Measurements from ENCODE around the gene RNF121.

RNF121 gene

DNA sequence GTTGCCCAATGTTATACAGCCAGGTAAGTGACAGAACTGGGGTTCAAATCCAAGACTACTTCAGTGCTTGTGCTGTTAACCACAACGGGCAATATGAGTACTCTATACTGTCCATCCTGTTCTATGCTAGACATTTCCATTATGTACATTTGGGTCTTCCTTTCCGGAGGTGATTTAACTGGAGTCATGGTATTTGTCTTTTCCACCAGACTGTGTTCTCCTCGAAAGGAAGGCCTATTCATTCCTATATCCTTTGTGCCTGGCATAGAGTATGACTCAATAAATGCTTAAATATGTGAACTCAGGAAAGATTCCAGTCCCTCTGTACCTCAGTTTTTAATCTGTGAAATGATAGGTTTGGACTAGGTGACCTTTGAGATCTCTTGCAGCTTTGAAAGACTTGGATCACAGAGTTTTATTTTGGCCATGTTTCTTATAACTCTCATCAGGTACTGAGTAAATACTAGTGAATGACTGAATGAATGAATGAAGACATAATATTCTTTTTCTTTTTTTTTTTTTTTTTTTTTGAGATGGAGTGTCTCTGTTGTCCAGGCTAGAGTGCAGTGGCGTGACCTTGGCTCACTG lies 6.6 kb downstream of the RNF121 start:
- no peak for DNase-seq

DNA sequence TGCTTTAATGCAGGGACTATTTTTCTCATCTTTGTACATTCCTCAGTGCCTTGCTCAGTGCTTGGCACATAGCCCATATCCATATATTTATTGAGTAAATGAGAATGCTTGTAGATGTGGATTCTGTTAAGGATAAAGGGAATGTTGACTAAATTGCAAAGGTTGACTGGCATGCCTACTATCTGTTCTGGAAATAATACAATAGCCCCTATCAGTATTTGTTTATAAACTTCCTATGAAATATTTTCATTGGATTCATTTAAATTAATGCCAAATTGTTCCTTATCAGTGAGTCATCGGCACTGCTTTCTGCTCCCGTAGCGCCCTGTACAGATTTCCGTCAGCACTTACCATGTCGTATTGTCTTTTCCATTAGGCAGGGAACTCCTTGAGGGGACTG lies 8.0 kb downstream of the RNF121 start:
- DNase-seq = no peak

DNA sequence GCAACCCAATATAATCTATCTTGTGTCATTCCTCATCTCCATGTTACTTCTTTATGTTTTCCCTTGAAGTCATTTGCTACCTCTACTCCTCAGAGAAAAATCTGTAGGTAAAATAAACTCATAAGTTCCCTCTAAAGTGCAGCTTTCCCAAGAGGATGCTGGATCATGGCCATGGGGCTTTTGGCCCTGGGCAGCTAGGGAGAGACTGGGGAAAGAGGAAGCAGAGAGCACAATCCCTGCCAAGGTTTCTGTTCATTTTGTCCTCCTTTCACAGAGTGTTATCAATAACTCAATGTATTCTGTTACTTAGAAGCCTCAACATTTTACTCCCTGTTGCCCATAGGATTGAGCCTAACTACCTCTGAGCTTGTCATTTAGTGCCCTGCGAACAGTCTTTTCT lies 9.0 kb downstream of the RNF121 start:
- DNase-seq = no peak

DNA sequence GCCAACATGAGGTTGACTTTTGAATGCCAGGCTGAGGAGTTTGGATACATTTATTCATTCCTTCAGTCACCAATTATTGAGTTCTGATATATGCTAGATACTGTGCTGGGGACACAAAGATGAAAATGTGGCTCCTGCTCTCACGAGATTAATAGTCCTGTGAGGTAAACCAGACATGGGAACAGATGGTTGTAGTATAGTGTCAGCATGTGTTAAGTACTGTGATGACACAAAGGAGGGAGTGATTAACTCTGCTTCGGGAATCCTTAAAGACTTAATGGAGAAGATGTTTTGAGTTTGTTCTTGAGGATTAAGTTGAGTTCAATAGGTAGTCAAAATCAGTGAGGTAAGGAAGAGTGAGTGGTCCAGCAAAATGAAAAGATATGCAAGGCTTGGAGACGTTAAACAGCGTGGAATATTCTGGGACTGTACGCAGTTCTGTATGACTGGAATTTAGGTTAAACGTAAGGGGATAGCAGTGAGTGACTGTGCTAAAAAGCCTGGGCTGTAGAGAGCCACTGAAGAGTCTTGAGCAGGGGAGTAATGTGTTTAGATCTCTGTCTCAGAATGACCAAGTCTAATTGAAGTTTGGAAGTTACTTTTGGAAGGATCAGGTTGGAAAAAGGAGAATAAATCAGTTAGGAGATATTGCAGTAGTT lies 11.8 kb downstream of the RNF121 start:
- no peak for DNase-seq

DNA sequence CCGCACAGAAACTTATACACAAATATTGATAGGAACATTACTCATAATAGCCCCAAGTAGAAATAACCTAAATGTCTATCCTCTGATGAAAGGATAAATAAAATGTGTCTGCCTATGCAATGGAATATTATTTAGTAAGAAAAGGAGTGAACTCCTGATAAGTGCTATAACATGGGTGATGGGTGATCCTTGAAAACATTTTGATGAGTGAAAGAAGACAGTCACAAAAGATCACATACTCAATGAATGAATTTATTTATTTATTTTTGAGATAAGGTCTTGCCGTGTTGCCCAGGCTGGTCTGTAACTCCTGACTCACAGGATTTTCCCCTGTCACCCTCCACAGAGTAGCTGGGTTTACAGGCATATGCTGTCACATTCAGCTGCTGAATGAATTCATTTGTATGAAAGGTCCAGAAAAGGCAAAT lies 17.3 kb downstream of the RNF121 start:
- DNase-seq = no peak

DNA sequence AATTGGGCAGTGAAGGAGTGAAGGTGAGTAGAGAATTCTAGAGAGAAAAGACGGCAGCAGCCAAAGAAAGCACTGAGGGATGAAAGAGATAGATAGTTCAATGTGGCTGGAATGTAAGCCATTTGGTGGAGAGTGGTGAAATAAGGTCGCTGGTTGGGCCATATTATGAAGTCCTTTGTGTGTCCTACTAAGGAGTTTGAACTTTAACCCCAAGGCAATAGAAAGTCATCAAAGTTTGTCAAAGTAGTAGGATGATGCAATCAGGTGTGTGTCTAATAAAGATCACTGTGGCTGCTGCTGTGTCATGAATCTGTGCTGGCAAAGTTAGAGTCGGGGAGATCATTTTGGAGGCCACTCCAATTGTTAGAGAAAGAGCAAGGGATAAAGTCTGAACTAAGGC lies 18.7 kb downstream of the RNF121 start:
- no peak for DNase-seq

DNA sequence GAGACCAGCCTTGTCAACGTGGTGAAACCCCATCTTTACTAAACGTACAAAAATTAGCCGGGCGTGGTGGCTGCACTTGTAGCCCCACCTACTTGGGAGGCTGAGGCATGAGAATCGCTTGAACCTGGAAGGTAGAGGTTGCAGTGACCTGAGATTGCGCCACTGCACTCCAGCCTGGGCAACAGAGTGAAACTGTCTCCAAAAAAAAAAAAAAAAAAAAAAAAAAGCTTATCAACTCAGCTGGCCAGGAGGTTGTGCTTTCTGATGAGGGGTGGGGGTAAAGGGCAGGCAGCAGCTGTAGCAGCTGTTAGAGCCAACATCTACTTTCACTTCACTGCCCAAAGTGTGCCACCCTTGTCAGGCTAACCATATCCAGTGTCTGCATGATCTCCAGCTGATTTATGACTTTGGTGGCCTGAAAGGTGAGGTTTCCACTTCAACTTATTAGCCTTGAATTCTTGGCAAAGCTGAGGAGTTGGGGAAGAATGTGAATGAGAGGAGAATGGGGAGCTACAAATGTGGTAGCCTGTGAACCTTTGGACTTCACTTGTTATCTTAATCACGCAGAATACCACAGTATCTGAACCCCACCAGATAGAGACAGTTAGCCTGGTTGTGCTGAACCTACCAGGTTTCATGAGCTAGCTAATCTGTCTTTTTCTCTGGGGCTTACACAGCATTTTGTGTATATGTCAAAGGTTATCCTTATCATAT lies 19.6 kb downstream of the RNF121 start:
- no peak for DNase-seq

DNA sequence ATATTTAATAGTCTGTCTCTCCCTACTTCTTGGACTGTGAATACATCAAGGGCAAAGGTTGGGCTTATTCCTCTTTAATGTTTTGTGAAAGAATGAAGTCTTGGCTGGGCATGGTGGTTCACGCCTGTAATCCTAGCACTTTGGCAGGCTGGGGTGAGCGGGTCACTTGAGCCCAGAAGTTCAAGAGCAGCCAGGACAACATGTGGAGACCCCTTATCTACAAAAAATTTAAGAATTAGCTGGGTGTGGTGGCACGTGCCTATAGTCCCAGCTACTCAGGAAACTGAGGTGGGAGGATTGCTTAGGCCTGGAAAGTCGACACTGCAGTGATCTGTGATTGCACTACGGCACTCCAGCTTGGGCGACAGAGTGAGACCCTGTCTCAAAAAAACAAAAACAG lies 20.2 kb downstream of the RNF121 start:
- no peak for DNase-seq

DNA sequence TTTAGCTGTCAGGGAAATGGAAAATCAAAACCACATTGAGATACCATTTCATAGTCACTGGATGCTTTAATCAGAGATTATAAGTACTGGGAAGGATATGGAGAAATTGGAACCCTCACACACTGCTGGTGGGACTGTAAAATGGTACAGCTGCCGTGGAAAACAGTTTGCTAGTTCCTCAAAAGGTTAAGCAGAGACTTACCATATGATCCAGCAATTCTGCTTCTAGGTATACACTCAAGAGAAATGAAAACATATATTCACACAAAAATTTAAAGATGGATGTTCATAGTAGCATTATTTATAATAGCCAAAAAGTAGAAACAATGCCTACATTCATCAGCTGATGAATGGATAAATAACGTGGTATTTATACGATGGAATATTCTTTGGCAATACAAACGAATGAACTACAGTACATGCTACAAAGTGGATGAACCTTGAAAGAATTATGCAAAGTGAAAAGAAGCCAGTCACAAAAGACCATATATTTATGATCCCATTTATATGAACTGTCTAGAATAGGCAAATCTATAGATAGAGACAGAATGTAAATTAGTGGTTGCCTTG lies 23.0 kb downstream of the RNF121 start:
- DNase-seq = no peak

DNA sequence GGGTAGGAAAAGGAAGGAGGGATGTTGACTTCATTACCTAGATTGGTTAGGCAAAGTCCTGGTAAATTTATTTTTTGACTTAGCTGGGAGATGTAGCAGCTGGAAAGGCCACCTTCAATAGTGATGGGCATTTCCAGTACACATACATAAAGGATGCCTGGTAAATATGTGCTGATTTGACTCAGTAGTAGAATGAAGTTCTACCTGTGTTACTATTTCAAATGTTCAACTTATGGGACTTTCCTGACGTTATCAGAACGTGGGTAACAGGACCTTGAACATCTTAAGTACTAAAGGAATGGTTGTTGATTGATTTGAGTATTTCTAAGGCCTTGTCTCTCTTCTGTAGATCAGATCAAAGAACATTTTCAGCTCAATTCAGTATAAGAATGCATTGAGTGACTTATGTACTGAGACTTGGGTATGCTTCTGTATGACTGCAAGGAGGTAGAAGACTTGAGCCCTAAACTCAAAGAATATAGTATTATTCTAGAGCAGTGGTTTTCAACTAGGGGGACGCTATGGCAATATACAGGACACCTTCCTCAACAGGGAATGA lies 27.1 kb downstream of the RNF121 start:
- no peak for DNase-seq

DNA sequence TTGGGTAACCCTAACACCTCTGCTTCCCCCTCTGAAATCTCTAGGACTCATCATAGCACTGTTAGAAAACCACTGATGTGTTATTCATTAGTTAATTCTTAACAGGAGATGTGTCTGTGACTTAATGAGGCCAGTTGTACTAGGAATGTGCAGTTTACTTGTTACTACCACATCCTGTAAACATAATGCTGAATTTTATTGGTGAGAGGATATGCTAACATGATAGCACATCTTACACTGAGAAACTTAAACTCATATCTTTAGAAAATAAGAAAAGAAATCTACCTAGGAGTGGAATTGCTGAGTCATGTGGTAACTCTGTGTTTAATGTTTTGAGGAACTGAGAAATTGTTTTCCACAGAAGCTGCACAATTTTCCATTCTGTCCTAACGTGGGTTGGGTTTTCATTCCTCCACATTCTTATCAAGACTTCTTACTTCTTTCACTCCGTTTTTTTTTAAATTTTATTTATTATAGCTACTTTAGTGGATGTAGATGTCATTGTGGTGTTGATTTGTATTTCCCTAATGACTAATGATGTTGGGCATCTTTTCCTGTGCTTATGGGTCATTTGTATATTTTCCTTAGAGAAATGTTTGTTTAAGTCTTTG lies 33.7 kb downstream of the RNF121 start:
- DNase-seq = no peak

DNA sequence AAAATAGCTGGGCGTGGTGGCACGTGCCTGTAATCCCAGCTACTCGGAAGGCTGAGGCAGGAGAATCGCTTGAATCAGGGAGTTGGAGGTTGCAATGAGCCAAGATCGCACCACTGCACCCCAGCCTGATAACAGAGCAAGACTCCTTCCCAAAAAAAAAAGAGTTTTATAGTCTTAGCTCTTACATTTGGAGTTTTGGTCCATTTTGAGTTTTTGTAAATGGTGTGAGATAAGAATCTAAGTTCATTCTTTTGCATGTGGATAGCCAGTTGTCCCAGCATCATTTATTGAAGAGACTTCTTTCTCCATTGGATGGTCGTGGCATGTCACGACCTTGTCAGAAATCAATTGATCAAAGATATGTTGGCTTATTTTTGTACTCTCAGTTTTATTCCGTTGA lies 34.6 kb downstream of the RNF121 start:
- DNase-seq = no peak

DNA sequence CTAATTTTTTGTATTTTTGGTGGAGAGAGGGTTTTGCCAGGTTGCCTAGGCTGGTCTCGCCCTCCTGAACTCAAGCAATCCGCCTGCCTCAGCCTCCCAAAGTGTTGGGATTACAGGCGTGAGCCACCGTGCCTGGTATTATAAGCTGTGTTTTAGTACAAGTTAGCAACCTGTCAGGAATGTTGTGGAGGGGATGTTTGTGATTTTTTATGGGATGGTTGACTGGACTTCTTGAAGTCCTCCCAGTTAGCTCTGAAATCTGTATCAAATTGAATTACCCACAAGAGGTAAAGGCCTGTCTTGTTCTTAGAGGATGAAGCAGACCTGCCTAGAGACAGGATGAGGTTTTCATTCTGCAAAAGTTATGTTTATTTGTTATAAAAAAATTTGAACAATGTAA lies 35.8 kb downstream of the RNF121 start:
- no peak for DNase-seq

DNA sequence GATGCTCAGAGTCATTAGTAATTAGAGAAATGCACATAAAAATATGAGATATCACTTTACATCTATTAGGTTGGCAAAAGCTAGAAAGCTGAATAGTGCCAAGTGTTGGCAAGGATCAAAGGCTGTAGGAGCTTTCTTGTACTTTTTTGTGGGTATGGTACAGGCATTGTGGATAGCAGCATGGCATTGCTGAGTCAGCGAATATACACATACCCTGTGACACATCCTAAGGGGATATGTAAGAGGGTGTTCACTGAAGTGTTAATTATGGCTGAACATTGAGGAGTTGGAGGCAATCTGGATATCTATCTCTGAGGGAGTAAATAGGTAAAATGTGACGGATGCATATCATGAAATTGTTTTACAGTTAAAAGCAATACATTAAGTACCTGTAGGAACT lies 42.8 kb downstream of the RNF121 start:
- DNase-seq = peak in 1 of 2 experiments; percentile 20

DNA sequence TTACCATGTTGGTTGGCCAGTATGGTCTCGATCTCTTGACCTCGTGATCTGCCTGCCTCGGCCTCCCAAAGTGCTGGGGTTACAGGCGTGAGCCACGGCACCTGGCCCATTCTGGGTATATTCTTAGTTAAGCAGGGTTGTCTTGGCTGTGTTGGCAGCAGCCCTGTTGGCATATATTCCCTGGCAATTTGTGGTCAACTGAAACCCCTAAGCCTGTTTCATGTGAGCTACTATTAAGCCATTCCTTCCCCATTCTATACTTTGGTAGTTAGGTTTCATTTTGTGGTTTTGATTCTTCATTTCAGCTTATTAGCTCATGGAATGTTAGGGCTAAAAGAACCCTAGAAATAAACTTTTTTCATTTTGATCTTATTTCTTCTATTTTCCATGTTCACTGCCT lies 47.7 kb downstream of the RNF121 start:
- DNase-seq = no peak

DNA sequence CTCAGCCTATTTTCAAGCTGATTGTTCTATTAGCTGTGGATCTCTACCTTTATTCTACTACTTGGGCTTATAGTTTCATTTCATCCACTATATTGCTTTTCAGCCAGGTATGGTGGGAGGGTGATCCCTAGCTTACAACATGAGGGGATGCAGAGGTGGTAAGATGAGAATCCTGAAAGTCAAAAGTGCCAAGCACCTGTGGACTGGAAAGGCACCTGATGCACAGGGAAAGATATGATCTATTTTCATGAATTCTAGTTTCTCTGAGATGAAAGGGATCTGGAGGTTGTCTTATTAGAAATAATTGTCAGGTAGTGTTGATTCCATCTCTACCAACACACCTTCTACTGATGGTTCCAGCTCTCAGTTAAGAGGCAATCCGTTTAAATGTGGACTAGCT lies 48.2 kb downstream of the RNF121 start:
- no peak for DNase-seq

DNA sequence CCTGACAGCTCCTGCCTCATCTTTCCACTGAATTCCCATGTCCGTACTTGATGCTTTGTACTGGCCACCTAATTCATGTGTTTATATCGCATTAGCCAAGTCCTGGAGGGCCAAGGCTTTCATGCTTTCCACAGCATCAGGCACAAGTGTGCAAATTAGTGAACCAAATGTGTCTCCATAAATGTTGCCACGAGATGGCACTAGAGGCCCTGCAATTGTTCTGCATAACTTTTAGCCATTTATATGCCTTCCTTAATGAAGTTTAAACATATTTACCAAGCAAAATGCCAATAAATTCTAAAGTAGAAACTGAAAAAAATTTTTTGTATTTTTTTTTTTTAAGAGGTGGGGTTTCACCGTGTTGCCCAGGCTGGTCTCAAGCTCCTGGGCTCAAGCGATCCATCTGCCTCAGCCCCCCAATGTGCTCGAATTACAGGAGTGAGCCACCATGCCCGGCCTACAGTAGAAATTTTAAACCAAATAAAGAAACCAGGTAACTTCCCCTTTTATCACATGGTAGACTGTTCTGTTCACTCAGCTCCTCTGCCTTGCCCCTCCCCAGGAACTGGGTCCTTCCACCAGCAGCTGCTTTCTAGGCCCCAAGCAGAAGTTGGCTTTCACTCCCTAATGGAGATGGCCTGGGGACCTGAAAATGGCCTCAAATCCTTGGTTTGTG lies 49.0 kb downstream of the RNF121 start:
- DNase-seq = peak; percentile 26 to 59

DNA sequence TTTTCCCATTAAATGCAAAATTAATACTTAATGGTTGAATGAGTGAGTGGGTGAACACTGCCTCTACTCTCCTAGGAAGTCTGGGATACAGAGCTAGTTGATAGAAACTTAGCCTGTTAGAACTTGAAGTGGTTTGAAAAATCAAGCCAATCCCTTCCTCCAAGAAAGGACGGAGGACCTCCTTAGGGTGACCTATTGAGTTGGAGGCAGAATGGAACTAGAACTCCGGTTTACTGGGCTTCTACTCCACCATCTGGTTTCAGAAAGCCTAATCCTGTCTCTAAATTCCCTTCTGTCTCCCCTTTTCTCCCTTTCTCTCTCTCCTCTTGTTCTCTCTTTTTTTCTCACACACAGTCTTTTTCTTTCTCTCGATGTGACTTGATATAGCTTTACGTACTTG lies 50.2 kb downstream of the RNF121 start:
- DNase-seq = no peak

DNA sequence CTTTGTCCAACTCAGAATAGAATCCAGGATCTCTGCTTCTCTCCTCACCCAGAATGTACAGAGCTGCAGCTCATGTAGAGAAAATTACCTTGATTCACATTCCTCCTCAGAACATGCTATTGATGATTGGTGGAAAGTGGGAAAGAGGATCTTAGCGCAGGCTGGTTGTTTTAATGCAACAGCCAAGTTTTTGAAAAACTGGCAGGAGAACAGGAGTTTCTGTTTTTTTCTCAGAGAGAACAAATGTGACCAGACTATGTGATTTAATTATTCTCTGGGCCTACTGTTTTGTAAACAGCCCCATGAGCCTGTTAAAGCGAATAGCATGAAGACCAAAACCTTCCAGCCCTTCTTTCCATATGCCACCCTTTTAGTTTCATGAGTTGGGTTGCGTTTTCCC lies 50.8 kb downstream of the RNF121 start:
- DNase-seq = no peak

DNA sequence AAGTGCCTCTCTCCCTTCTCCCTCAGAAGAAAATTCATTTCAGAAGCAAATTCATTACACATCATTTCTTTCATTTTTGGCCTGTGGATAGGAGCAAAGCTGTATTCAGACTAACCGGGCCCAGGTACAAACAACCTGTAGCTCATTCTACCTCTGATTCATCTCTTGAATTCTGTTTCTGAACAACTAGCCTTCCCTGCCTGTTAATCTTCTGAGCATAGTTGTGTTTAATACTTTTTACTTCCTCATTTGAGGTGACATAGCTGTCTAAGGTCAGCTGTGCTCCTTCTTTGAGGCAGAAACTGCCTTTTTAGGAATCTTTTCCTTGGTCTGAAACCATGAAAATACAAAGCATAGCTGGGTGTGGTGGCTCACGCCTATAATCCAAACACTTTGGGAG lies 57.3 kb downstream of the RNF121 start:
- DNase-seq = no peak

DNA sequence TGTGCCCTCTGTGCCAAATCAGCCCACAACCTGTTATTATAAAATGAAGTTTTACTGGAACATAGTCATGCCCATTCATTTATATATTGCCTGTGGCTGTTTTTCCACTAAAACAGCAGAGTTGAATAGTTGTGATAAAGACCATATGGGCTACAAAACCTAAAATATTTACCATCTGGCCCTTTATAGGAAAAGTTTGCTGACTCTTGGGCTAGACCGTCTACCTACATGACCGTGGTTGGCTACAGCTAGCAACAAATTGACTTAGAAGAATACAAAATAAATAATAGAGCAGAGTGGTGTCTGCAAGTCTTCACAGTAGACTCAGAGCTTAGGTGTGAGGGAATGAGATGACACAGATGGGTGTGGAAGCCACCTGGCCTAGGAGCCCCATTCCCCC lies 58.7 kb downstream of the RNF121 start:
- DNase-seq = no peak

DNA sequence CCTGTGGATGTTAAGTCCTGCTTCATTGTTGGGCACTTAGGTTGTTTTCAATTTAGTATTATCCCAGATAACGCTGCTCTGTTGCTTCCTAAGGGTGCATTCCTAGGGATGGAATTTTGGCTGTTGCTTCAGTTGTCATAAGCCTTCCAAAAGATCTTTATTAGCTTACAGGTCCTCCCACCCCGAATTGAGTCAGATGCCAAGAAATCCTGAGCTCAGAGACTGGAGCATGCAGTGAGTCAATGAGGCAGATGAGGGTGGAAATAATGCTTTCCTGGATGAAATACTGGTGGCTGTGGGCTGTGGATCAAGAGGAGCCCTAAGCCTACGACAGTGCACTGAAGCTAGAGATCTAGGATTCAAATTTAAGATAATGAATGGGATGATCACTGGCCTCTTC lies 59.2 kb downstream of the RNF121 start:
- peak in 1 of 2 experiments; percentile 47 for DNase-seq

DNA sequence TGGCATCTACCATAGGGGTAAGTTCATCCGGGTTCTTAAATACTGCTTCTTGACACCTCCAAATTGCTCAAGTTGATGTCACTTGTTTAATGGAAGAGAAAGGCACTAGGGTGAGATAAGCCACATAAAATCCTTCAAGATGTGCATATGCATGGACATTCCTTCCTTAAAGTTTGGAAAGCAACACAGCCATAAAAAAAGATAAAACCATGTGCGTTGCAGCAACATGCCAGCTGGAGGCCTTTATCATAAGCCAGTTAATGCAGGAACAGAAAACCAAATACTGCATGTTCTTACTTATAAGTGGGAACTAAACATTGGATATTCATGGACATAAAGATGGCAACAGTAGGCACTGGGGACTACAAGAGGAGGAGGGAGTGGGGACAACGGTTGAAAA lies 61.9 kb downstream of the RNF121 start:
- no peak for DNase-seq
